ENCODE measurements around the gene ACOXL.
"Not testable (repeated sequence)": the region's sequence is repeated elsewhere in the genome, so short reads cannot be mapped to it uniquely, and the experiment has no call there.

The ACOXL gene

GRCh38 chr2:110732422-110733413 lies at the start of gene ACOXL:
TSS of gene ACOXL (plus strand) at chr2:110732573. CDS start at chr2:110768390, 35,817 bp downstream.
- peak in 1 of 2 experiments; percentile 14 for DNase-seq

GRCh38 chr2:110682872-110683271 lies 49.5 kb upstream of the ACOXL start:
- no peak for DNase-seq

- not testable (repeated sequence) for DNase-seq
Observed at GRCh38 chr2:110687775-110688484, 44.4 kb upstream of the ACOXL start.

DNA sequence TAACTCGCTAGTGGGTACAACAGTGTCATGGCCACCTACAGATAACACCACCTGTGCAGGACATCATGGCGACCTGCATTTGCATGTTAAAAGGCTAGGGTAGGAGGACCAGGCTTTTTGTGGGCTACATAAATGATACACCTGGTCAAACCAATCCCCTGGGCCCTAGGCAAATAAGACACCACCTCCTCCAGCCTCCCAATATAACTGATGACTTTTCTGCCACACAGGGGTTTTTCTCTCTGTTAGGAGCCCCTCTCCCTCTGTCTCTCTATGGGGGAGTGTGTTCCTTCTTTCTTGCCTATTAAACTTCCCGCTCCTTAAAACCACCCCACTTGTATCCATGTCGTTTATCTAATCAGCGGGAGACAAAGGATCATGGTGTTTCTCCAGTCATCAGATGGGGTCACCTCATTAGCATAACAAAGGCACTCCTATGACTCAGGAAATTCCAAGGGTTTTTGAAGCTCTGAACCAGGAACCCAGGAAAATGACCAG lies 43.7 kb upstream of the ACOXL start:
- no peak for DNase-seq

GRCh38 chr2:110690083-110690965 lies 42.0 kb upstream of the ACOXL start:
- DNase-seq, result no peak

- no peak for DNase-seq
Observed at GRCh38 chr2:110691612-110692258, 40.6 kb upstream of the ACOXL start.

DNA sequence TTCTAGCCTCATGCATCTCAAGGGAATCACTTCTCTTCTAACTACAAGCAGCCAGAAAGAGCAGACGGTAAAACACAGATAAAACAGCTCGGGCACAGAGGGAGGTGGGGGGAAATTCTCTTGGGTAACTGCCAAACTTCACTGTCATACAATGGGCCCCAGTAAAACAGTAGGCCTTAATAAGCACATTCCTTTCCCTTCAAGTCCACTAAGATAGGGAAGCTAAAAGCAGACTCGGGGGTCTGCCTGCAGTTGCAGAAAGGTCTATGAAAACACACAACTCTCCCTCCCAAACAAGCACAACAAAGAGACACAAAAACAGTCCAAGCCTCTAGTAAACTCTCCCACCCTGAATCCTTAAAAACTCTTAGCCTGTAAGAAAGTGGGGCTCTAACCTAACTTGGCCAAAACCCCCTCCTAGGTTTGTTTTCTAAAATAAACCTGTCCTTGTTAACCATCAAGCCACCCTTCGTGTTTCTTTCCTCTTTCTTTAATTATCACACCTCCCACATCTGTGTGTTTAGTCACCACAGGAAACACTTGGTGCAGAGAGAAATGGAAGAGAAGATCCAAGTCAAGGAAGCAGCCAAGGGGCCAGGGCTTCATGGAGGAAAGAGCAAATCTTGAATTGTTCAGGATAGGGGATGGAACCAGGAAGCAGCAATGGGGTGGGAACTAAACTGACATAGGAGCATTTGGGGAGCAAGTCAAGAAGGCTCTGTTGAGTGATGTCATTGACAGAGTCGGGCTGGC lies 37.1 kb upstream of the ACOXL start:
- not testable (repeated sequence) for DNase-seq

GRCh38 chr2:110698253-110698652 lies 34.1 kb upstream of the ACOXL start:
- not testable (repeated sequence) for DNase-seq

DNA sequence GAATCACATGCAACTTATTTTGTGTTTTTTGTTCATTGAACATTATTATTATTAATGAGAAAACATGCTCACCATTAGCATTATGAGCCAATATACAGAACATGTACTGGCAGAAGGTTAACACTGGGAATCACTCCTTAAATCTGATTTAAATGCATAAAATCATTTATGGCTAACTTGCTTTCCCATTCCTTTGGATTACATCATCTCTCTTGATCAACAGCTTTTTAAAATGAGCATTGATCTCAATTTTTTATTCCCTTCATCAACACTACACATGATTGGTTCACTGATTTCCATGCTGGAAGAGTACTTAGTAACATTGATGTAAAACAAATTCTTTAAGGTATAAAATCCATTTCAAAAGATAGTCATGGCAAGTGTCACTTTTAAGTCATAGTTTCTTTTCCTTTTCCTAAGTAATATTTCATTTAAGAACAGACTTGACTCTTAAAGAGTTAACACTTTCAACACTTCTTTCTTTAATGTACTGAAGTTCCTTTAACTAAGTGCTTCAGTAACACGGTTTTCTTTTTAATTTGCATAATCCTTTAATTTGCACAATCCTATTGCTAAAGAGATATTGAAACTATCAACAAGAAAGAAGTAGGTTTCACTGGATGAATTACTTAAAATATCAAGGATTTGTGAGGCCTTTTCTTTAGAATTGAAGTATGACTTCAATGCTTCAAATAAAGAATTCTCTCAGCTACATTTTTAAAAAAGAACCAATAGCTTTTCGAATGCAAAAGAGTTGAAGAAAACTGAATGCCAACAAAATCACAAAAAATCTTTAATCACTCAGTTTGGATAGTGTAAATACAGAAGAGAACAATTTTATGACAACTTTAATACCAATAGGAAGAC lies 29.6 kb upstream of the ACOXL start:
- no peak for DNase-seq

DNA sequence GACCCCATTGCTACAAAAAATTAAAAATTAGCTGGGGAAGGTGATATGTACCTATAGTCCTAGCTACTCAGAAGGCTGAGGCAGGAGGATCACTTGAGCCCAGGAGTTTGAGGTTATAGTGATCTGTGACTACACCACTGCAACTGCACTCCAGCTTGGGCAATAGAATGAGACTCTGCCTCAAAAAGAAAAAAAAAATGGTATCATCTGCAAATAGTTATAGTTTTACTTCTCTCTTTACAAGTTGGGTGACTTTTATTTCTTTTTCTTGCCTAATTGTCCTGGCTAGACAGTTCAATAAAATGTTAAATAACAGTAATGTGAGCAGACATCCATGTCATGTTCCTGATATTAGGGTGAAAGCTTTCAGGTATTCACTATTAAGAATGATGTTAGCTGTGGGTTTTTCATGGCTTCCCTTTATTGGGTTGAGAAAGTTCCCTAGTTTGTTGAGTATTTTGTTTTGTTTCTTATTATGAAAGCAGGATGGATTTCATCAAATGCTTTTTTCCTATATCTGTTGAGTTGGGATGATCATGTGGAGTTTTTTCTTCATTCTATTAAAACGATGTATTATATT lies 24.9 kb upstream of the ACOXL start:
- DNase-seq, result no peak

GRCh38 chr2:110708455-110708854 lies 23.9 kb upstream of the ACOXL start:
- no peak for DNase-seq

DNA sequence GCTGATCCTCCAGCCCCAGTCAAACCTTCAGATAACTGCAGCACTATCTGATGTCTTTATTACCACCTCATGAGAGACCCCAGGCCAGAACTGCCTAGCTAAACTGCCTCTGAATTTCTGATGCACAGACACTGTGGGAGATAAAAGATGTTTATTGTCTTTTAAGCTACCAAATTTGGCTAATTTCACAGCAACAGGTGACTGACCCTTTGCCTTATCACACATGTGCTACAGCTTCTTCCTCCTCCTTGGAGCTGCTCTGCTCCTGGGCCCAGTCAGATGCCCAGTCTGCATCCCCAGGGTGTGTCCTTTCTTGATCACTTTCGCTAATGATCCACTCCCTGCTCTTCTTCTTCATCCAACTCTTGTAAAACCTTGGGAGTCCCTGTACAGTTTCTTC lies 19.6 kb upstream of the ACOXL start:
- DNase-seq, result no peak

- DNase-seq, result no peak
Observed at GRCh38 chr2:110713513-110714362, 18.6 kb upstream of the ACOXL start.

GRCh38 chr2:110714452-110715224 lies 17.7 kb upstream of the ACOXL start:
- DNase-seq, result no peak

DNA sequence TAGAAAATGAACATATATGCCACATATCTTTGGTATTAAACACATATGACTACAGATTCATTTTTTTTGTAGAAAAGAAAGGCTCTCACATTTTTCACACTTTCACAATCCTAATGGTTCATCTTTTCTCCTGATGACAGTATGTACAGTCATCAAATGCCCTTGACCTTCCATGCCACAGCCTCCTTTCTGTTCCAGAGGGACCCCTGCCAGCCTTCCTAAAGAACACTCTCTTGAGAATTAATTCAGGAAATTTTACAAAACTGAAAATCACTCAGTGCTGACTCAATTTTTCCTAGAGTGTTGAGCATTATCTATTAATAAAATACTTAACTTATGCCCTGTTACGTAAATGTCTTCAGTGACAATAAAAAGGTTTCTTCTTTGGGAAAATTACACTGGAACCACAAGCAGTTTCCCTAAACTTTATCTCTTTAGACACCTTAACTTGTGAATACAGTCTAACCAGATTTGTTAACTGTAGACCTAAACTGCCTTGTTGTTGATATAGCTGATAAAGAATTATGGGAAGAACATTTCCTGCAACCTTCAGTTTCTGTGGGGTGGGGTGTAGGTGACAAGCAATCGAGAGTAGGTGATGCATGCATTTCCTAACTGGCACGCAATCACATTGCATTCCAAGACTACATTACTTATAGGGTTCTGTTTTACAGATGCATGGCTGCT lies 15.3 kb upstream of the ACOXL start:
- no peak for DNase-seq

GRCh38 chr2:110717734-110718133 lies 14.6 kb upstream of the ACOXL start:
- DNase-seq, result no peak

DNA sequence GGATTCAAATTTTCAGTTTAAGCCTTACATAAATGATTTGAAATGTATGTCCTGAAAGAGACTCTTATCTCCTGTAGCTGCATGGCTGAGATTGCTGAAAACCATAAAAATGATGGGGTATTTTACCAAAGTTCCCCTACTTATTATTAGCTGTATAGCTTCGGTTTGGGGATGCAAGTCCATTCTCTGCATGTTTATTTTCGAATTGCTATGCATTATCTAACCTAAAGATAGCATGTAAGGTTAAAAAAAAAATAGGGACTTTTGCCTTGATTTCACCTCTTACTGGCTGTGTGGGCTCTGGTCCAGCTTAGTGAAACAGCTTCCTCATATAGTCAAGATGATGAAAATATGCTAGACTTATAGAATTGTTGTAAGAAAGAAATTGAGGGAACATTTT lies 14.0 kb upstream of the ACOXL start:
- no peak for DNase-seq
